H9 (cell line): ENCODE results near the gene NFE2L2. TPM values are rescaled to one million over a fixed set of nuclear protein-coding genes. Genes with fewer than 3 reads are reported as not detected.

Experiments used
- DNase-seq: peaks from one replicate; pipeline ENCODE4 v3.0.0-alpha.2; 2017
- H2AFZ ChIP-seq: one replicate; pipeline ENCODE4 v1.6.1; 2013; ENCODE audit warnings: mild to moderate bottlenecking, low read length, control low read depth, moderate library complexity
- H2AK5ac ChIP-seq: 2 replicates; pipeline ENCODE4 v1.6.1; 2013; ENCODE audit warnings: low read length, control low read depth, mixed read lengths; ENCODE audit not compliant: insufficient read length
- H2BK120ac ChIP-seq: one replicate; pipeline ENCODE4 v1.6.1; 2013; ENCODE audit warnings: low read depth, mild to moderate bottlenecking, low read length, control low read depth, inconsistent platforms; ENCODE audit not compliant: poor library complexity, severe bottlenecking
- H2BK12ac ChIP-seq: 2 replicates; pipeline ENCODE4 v1.6.1; 2013; ENCODE audit warnings: low read length, control low read depth, mixed read lengths, low read depth; ENCODE audit not compliant: insufficient read length
- H2BK15ac ChIP-seq: 2 replicates; pipeline ENCODE4 v1.6.1; 2013; ENCODE audit warnings: low read depth, low read length, control low read depth
- H2BK20ac ChIP-seq: one replicate; pipeline ENCODE4 v1.6.1; 2013; ENCODE audit warnings: low read depth, mild to moderate bottlenecking, low read length, control low read depth, inconsistent platforms; ENCODE audit not compliant: poor library complexity, severe bottlenecking
- H2BK5ac ChIP-seq: 2 replicates; pipeline ENCODE4 v1.6.1; 2013; ENCODE audit warnings: low read length, control low read depth, mixed read lengths; ENCODE audit not compliant: insufficient read length
- H3K14ac ChIP-seq: 2 replicates; pipeline ENCODE4 v1.6.1; 2013; ENCODE audit warnings: low read length, control low read depth; ENCODE audit not compliant: insufficient read depth
- H3K18ac ChIP-seq: 2 replicates; pipeline ENCODE4 v1.6.1; 2013; ENCODE audit warnings: low read depth, mild to moderate bottlenecking, mixed read lengths, low read length, control low read depth; ENCODE audit not compliant: insufficient read length
- H3K23ac ChIP-seq: 2 replicates; pipeline ENCODE4 v1.6.1; 2013; ENCODE audit warnings: low read length, control low read depth, mixed read lengths, low read depth; ENCODE audit not compliant: insufficient read length
- H3K23me2 ChIP-seq: 2 replicates; pipeline ENCODE4 v1.6.1; 2013; ENCODE audit warnings: low read depth, mild to moderate bottlenecking, mixed read lengths, low read length, control low read depth; ENCODE audit not compliant: insufficient read length, poor library complexity, severe bottlenecking
- H3K27ac ChIP-seq: 2 replicates; pipeline ENCODE4 v1.5.1; 2013; ENCODE audit warnings: low read length, control low read depth, mixed read lengths, low read depth; ENCODE audit not compliant: insufficient read length
- H3K27me3 ChIP-seq: 2 replicates; pipeline ENCODE4 v1.6.1; 2013; ENCODE audit warnings: low read length, control low read depth, inconsistent platforms; ENCODE audit not compliant: insufficient read depth
- H3K4ac ChIP-seq: 2 replicates; pipeline ENCODE4 v1.6.1; 2013; ENCODE audit warnings: low read depth, mild to moderate bottlenecking, control low read depth, inconsistent platforms, low read length, moderate library complexity
- H3K4me1 ChIP-seq: 2 replicates; pipeline ENCODE4 v1.6.1; 2013; ENCODE audit warnings: low read length, control low read depth, inconsistent platforms; ENCODE audit not compliant: insufficient read depth
- H3K4me2 ChIP-seq: 2 replicates; pipeline ENCODE4 v1.6.1; 2013; ENCODE audit warnings: low read length, control low read depth, mixed read lengths; ENCODE audit not compliant: insufficient read length, insufficient read depth
- H3K56ac ChIP-seq: 2 replicates; pipeline ENCODE4 v1.6.1; 2013; ENCODE audit warnings: low read depth, mild to moderate bottlenecking, mixed read lengths, low read length, control low read depth; ENCODE audit not compliant: insufficient read length
- H3K79me1 ChIP-seq: 2 replicates; pipeline ENCODE4 v1.6.1; 2013; ENCODE audit warnings: low read depth, mild to moderate bottlenecking, moderate library complexity, low read length, control low read depth, inconsistent platforms; ENCODE audit not compliant: insufficient read depth, poor library complexity, severe bottlenecking
- H3K79me2 ChIP-seq: 2 replicates; pipeline ENCODE4 v1.6.1; 2013; ENCODE audit warnings: low read length, control low read depth, inconsistent platforms; ENCODE audit not compliant: insufficient read depth
- H3K9ac ChIP-seq: 2 replicates; pipeline ENCODE4 v1.6.1; 2013; ENCODE audit warnings: low read length, control low read depth, mixed read lengths; ENCODE audit not compliant: insufficient read length; ENCODE audit errors: extremely low read depth
- H3K9me3 ChIP-seq: one replicate; pipeline ENCODE4 v1.6.1; 2013; ENCODE audit warnings: low read depth, low read length, inconsistent platforms; ENCODE audit not compliant: control insufficient read depth
- H3T11ph ChIP-seq: one replicate; pipeline ENCODE4 v1.6.1; 2013; ENCODE audit warnings: mild to moderate bottlenecking, low read length, control low read depth, inconsistent platforms
- H4K20me1 ChIP-seq: one replicate; pipeline ENCODE4 v1.6.1; 2013; ENCODE audit not compliant: control insufficient read depth, insufficient read length, insufficient read depth
- H4K5ac ChIP-seq: 2 replicates; pipeline ENCODE4 v1.6.1; 2013; ENCODE audit warnings: low read depth, mild to moderate bottlenecking, mixed read lengths, low read length, control low read depth; ENCODE audit not compliant: insufficient read length
- H4K8ac ChIP-seq: replicated peaks from 2 replicates; pipeline ENCODE4 v1.6.1; 2013; ENCODE audit warnings: low read length, control low read depth, mixed read lengths, low read depth; ENCODE audit not compliant: insufficient read length
- H4K91ac ChIP-seq: 2 replicates; pipeline ENCODE4 v1.6.1; 2013; ENCODE audit warnings: low read depth, mild to moderate bottlenecking, moderate library complexity, mixed read lengths, low read length, control low read depth; ENCODE audit not compliant: insufficient read length
- H3K27ac Mint-ChIP-seq, 3 experiments: 2 replicates in 2 of 3; 3 replicates in 1 of 3; pipeline ENCODE4 v1.8.0; 2020 to 2021; ENCODE audit warnings: mixed read lengths in 3 of 3, mild to moderate bottlenecking in 1 of 3, moderate library complexity in 1 of 3
- H3K27me3 Mint-ChIP-seq: 2 replicates; pipeline ENCODE4 v1.8.0; 2021; ENCODE audit warnings: low read depth, mild to moderate bottlenecking, moderate library complexity, mixed read lengths
- H3K36me3 Mint-ChIP-seq, 3 experiments: 2 replicates in 2 of 3; 3 replicates in 1 of 3; pipeline ENCODE4 v1.8.0; 2020 to 2021; ENCODE audit warnings: low read depth in 3 of 3, mixed read lengths in 3 of 3; ENCODE audit not compliant: insufficient read depth in 1 of 3
- H3K4me1 Mint-ChIP-seq, 2 experiments: 2 replicates each; pipeline ENCODE4 v1.8.0; 2020; ENCODE audit warnings: mixed read lengths in 2 of 2
- H3K4me3 Mint-ChIP-seq, 2 experiments: 2 replicates in 1 of 2; 3 replicates in 1 of 2; pipeline ENCODE4 v1.8.0; 2020 to 2021; ENCODE audit warnings: mild to moderate bottlenecking in 2 of 2, mixed read lengths in 2 of 2, moderate library complexity in 1 of 2
- H3K9me3 Mint-ChIP-seq, 2 experiments: 2 replicates in 1 of 2; 3 replicates in 1 of 2; pipeline ENCODE4 v1.8.0; 2020; ENCODE audit warnings: mild to moderate bottlenecking in 2 of 2, mixed read lengths in 2 of 2, moderate library complexity in 1 of 2
- CTCF ChIP-seq: fragments of 200-600 bp; sonication (generic); conservative IDR thresholded peaks from 3 replicates; pipeline ENCODE4 v1.8.0; 2021; ENCODE audit warnings: antibody characterized with exemption, mild to moderate bottlenecking
- WGBS: extraction: QIAGEN DNeasy Blood & Tissue Kit; methylation state at CpG from one replicate; pipeline ENCODE4 v1.1.7; 2013; ENCODE audit warnings: missing lambda C conversion rate, low lambda C conversion rate, mixed read lengths; ENCODE audit not compliant: insufficient read length; ENCODE audit errors: extremely low coverage; 5-methylcytosine and 5-hydroxymethylcytosine counted together
- total RNA-seq: library from RNA; stranded (reverse); gene quantifications from 2 replicates; pipeline ENCODE4 v1.2.1, GENCODE V29; 2021

NFE2L2 gene
- total RNA-seq, 1 experiment from 2014 or later, result 42.5 TPM

GRCh38 chr2:177275040-177275742 is 10.7 kb upstream of the NFE2L2 start:
- H3K14ac ChIP-seq, result no peak overlapping the region
- Mint-ChIP-seq H3K9me3 (no peaks in the 10 kb centered on the region), H3K27ac (no peak overlapping the region), H3K36me3 (no peaks in the 10 kb centered on the region), H3K27me3 (no peaks in the 10 kb centered on the region), H3K4me1 (peaks cover 17% of the 10 kb centered on the region in 2 experiments), H3K4me3 (no peak overlapping the region)
- no peak overlapping the region for H3K4me2 ChIP-seq
- no peaks in the 10 kb centered on the region for H3K79me1 ChIP-seq
- H4K91ac ChIP-seq, result no peak overlapping the region
- no peak overlapping the region for H3T11ph ChIP-seq
- no peaks in the 10 kb centered on the region for H3K4me1 ChIP-seq
- H3K23me2 ChIP-seq, result no peaks in the 10 kb centered on the region
- H3K9ac ChIP-seq, result no peak overlapping the region
- no peaks in the 10 kb centered on the region for H4K20me1 ChIP-seq
- H4K5ac ChIP-seq, result no peak overlapping the region
- no peaks in the 10 kb centered on the region for H3K27me3 ChIP-seq
- no peak overlapping the region for H3K18ac ChIP-seq
- no peaks in the 10 kb centered on the region for H3K79me2 ChIP-seq
- no peak overlapping the region for H3K27ac ChIP-seq
- no peak overlapping the region for H2BK20ac ChIP-seq
- H2AFZ ChIP-seq, result no peak overlapping the region
- no peak overlapping the region for H3K4ac ChIP-seq
- H2AK5ac ChIP-seq, result no peak overlapping the region
- no peak overlapping the region for H2BK120ac ChIP-seq
- H2BK5ac ChIP-seq, result no peak overlapping the region
- H2BK15ac ChIP-seq, result no peak overlapping the region
- H3K9me3 ChIP-seq, result no peaks in the 10 kb centered on the region
- no peak for TF ChIP-seq CTCF
- DNase-seq, result no peak
- no peak overlapping the region for H2BK12ac ChIP-seq
- no peak overlapping the region for H3K23ac ChIP-seq
- no peak overlapping the region for H3K56ac ChIP-seq
- H4K8ac ChIP-seq, result no peak overlapping the region
- WGBS, result no CpG with 5 or more reads among the region's 5 CpGs
